ENCODE measurements around the gene CLMP.
"Not testable (repeated sequence)": the region's sequence is repeated elsewhere in the genome, so short reads cannot be mapped to it uniquely, and the experiment has no call there.

Gene CLMP

GRCh38 chr11:123164732-123165450 lies 30.2 kb downstream of the CLMP start:
- DNase-seq = no peak

GRCh38 chr11:123163621-123164020 lies 31.4 kb downstream of the CLMP start:
- DNase-seq = no peak

- DNase-seq = no peak
Observed at GRCh38 chr11:123161376-123162030, 33.5 kb downstream of the CLMP start.

- no peak for DNase-seq
Observed at GRCh38 chr11:123159183-123159857, 35.7 kb downstream of the CLMP start.

- no peak for DNase-seq
Observed at GRCh38 chr11:123158033-123159003, 36.7 kb downstream of the CLMP start.

GRCh38 chr11:123152951-123153350 lies 42.1 kb downstream of the CLMP start:
- DNase-seq = no peak

- not testable (repeated sequence) for DNase-seq
Observed at GRCh38 chr11:123152346-123152745, 42.7 kb downstream of the CLMP start.

GRCh38 chr11:123151796-123152195 lies 43.3 kb downstream of the CLMP start:
- DNase-seq = no peak

- no peak for DNase-seq
Observed at GRCh38 chr11:123151366-123151765, 43.7 kb downstream of the CLMP start.

- no peak for DNase-seq
Observed at GRCh38 chr11:123150882-123151281, 44.2 kb downstream of the CLMP start.

GRCh38 chr11:123148965-123149364 lies 46.1 kb downstream of the CLMP start:
- DNase-seq = no peak

- DNase-seq = no peak
Observed at GRCh38 chr11:123145661-123146060, 49.4 kb downstream of the CLMP start.

GRCh38 chr11:123145220-123145619 lies 49.8 kb downstream of the CLMP start:
- no peak for DNase-seq

GRCh38 chr11:123144707-123145106 lies 50.3 kb downstream of the CLMP start:
- no peak for DNase-seq

GRCh38 chr11:123143921-123144320 lies 51.1 kb downstream of the CLMP start:
- DNase-seq = no peak

- no peak for DNase-seq
Observed at GRCh38 chr11:123143476-123143875, 51.6 kb downstream of the CLMP start.

GRCh38 chr11:123139206-123139605 lies 55.8 kb downstream of the CLMP start:
- no peak for DNase-seq

- DNase-seq = no peak
Observed at GRCh38 chr11:123137431-123138224, 57.4 kb downstream of the CLMP start.

GRCh38 chr11:123135863-123136446 lies 59.1 kb downstream of the CLMP start:
- DNase-seq = no peak

GRCh38 chr11:123132881-123133280 lies 62.2 kb downstream of the CLMP start:
- no peak for DNase-seq

GRCh38 chr11:123132034-123132766 lies 62.8 kb downstream of the CLMP start:
- DNase-seq = not testable (repeated sequence)

Data from cerebellar nuclear complex (tissue), 1 donor.